ENCODE data around the gene SELENOV.

The SELENOV gene

GRCh38 chr19:39514840-39515550 lies at the start of gene SELENOV:
Gene SELENOV (plus strand): TSS chr19:39515139. CDS start chr19:39515213, 74 bp downstream.
- peak within 1 kb of the TSS in 1 of 2 donors; percentile 26 for H3K4me3 ChIP-seq (replicated peaks in 1 of 2; ENCODE audit: low read depth in 2 of 2, low read length in 2 of 2)
- peak in 1 of 2 donors; percentile 5 for DNase-seq (ENCODE audit: low read depth in 2 of 2)
- TF ChIP-seq CTCF (IDR thresholded peaks at IDR 0.05; ENCODE audit: low read depth, low read length), result no peak

GRCh38 chr19:39465956-39466747 lies 48.8 kb upstream of the SELENOV start:
- no peak for DNase-seq (ENCODE audit: low read depth in 2 of 2)
- no peak for TF ChIP-seq CTCF (IDR thresholded peaks at IDR 0.05; ENCODE audit: low read depth, low read length)
- H3K4me3 ChIP-seq (replicated peaks in 1 of 2; ENCODE audit: low read depth in 2 of 2, low read length in 2 of 2), result no peak overlapping the region

GRCh38 chr19:39467941-39468340 lies 47.0 kb upstream of the SELENOV start:
- TF ChIP-seq CTCF (IDR thresholded peaks at IDR 0.05; ENCODE audit: low read depth, low read length), result no peak
- no peak for DNase-seq (ENCODE audit: low read depth in 2 of 2)
- H3K4me3 ChIP-seq (replicated peaks in 1 of 2; ENCODE audit: low read depth in 2 of 2, low read length in 2 of 2), result no peak overlapping the region

- no peak for TF ChIP-seq CTCF (IDR thresholded peaks at IDR 0.05; ENCODE audit: low read depth, low read length)
Measured at GRCh38 chr19:39469036-39469435, 45.9 kb upstream of the SELENOV start.

GRCh38 chr19:39469567-39469966 lies 45.4 kb upstream of the SELENOV start:
- no peak for TF ChIP-seq CTCF (IDR thresholded peaks at IDR 0.05; ENCODE audit: low read depth, low read length)
- no peak overlapping the region for H3K4me3 ChIP-seq (replicated peaks in 1 of 2; ENCODE audit: low read depth in 2 of 2, low read length in 2 of 2)
- no peak for DNase-seq (ENCODE audit: low read depth in 2 of 2)

More at GRCh38 chr19:39469036-39469435, 45.9 kb upstream of the SELENOV start:
- DNase-seq (ENCODE audit: low read depth in 2 of 2), result no peak
- H3K4me3 ChIP-seq (replicated peaks in 1 of 2; ENCODE audit: low read depth in 2 of 2, low read length in 2 of 2), result no peak overlapping the region

GRCh38 chr19:39470724-39471339 lies 44.1 kb upstream of the SELENOV start:
- no peak for TF ChIP-seq CTCF (IDR thresholded peaks at IDR 0.05; ENCODE audit: low read depth, low read length)
- peak in 1 of 2 donors; percentile 11 for DNase-seq (ENCODE audit: low read depth in 2 of 2)
- H3K4me3 ChIP-seq (replicated peaks in 1 of 2; ENCODE audit: low read depth in 2 of 2, low read length in 2 of 2), result no peak overlapping the region

All from cardiac fibroblast (primary cell).